ENCODE data around the gene DNMT1. TPM values are rescaled to one million over a fixed set of nuclear protein-coding genes. Genes with fewer than 3 reads are reported as not detected.

Gene DNMT1
- polyA plus RNA-seq, 1 experiment: 60.7 TPM

GRCh38 chr19:10193790-10194499, 808 bp downstream of the DNMT1 start:
- CTCF ChIA-PET: interaction anchor here (1.2 to 2.1 kb wide), 2 partner anchors 65 to 73 kb away, joined by 3 to 5 read pairs; no protein-coding TSS in a partner anchor
- no peak for TF ChIP-seq CTCF (IDR thresholded peaks at IDR 0.05; ENCODE audit: low read depth, low read length)

GRCh38 chr19:10192922-10193321, 1.8 kb downstream of the DNMT1 start:
- Histone ChIP-seq H3K4me3 (ENCODE audit: low read depth, low read length) (no peak overlapping the region), H3K27me3 (ENCODE audit: control insufficient read depth, insufficient read depth, low read length) (no peaks in the 10 kb centered on the region), H3K9me3 (ENCODE audit: control insufficient read depth, insufficient read depth, low read length) (peaks cover 4% of the 10 kb centered on the region; the same call in 1 of the 2 replicates), H3K27ac (ENCODE audit: low read depth, low read length) (no peak overlapping the region)
- DNase-seq (ENCODE audit: low read depth, low spot score): no peak
- no peak for TF ChIP-seq CTCF (IDR thresholded peaks at IDR 0.05; ENCODE audit: low read depth, low read length)
- ChIA-PET POLR2A (interaction anchor here (2.3 kb wide), 1 partner anchor 57 kb away, joined by 9 read pairs; no protein-coding TSS in a partner anchor), CTCF (no interaction called here)

More at GRCh38 chr19:10193790-10194499, 808 bp downstream of the DNMT1 start:
- no peak for DNase-seq (ENCODE audit: low read depth, low spot score)
- no peaks in the 10 kb centered on the region for H3K27me3 ChIP-seq (ENCODE audit: control insufficient read depth, insufficient read depth, low read length)
- H3K4me3 ChIP-seq (ENCODE audit: low read depth, low read length): peak overlapping the region; percentile 85
- POLR2A ChIA-PET: interaction anchor here (0.6 to 2.3 kb wide), 8 partner anchors 11 to 140 kb away, joined by 3 to 11 read pairs (median 6); partner anchors contain the start of gene MRPL4
- H3K27ac ChIP-seq (ENCODE audit: low read depth, low read length): peak overlapping the region; percentile 73
- peaks cover 4% of the 10 kb centered on the region; the same call in 1 of the 2 replicates for H3K9me3 ChIP-seq (ENCODE audit: control insufficient read depth, insufficient read depth, low read length)

GRCh38 chr19:10191347-10191746, 3.4 kb downstream of the DNMT1 start:
- Histone ChIP-seq H3K27ac (ENCODE audit: low read depth, low read length) (peak overlapping the region; percentile 61), H3K9me3 (ENCODE audit: control insufficient read depth, insufficient read depth, low read length) (peaks cover 4% of the 10 kb centered on the region; the same call in 1 of the 2 replicates), H3K27me3 (ENCODE audit: control insufficient read depth, insufficient read depth, low read length) (no peaks in the 10 kb centered on the region), H3K4me3 (ENCODE audit: low read depth, low read length) (peak overlapping the region; percentile 10; the same call in 1 of the 2 replicates)
- ChIA-PET CTCF (no interaction called here), POLR2A (interaction anchor here (0.5 to 0.7 kb wide), 2 partner anchors 312 to 474 kb away, joined by 3 to 4 read pairs; no protein-coding TSS in a partner anchor)
- peak; percentile 79 for DNase-seq (ENCODE audit: low read depth, low spot score)
- TF ChIP-seq CTCF (IDR thresholded peaks at IDR 0.05; ENCODE audit: low read depth, low read length): no peak

GRCh38 chr19:10190026-10190425, 4.7 kb downstream of the DNMT1 start:
- peaks cover 4% of the 10 kb centered on the region; the same call in 1 of the 2 replicates for H3K9me3 ChIP-seq (ENCODE audit: control insufficient read depth, insufficient read depth, low read length)
- CTCF ChIA-PET: interaction anchor here (1.7 kb wide), 1 partner anchor 60 kb away, joined by 7 read pairs; no protein-coding TSS in a partner anchor
- H3K27me3 ChIP-seq (ENCODE audit: control insufficient read depth, insufficient read depth, low read length): no peaks in the 10 kb centered on the region
- no peak overlapping the region for H3K27ac ChIP-seq (ENCODE audit: low read depth, low read length)
- H3K4me3 ChIP-seq (ENCODE audit: low read depth, low read length): no peak overlapping the region
- POLR2A ChIA-PET: interaction anchor here (0.6 kb wide), 2 partner anchors 42 to 48 kb away, joined by 3 to 4 read pairs; no protein-coding TSS in a partner anchor
- DNase-seq (ENCODE audit: low read depth, low spot score): no peak
- TF ChIP-seq CTCF (IDR thresholded peaks at IDR 0.05; ENCODE audit: low read depth, low read length): no peak

GRCh38 chr19:10189616-10190015, 5.1 kb downstream of the DNMT1 start:
- CTCF ChIA-PET: interaction anchor here (1.7 kb wide), 1 partner anchor 60 kb away, joined by 7 read pairs; no protein-coding TSS in a partner anchor
- no peak for DNase-seq (ENCODE audit: low read depth, low spot score)

More at GRCh38 chr19:10189616-10190015, 5.1 kb downstream of the DNMT1 start:
- Histone ChIP-seq H3K4me3 (ENCODE audit: low read depth, low read length) (no peak overlapping the region), H3K27me3 (ENCODE audit: control insufficient read depth, insufficient read depth, low read length) (no peaks in the 10 kb centered on the region), H3K9me3 (ENCODE audit: control insufficient read depth, insufficient read depth, low read length) (peaks cover 4% of the 10 kb centered on the region; the same call in 1 of the 2 replicates), H3K27ac (ENCODE audit: low read depth, low read length) (no peak overlapping the region)
- no peak for TF ChIP-seq CTCF (IDR thresholded peaks at IDR 0.05; ENCODE audit: low read depth, low read length)
- POLR2A ChIA-PET: no interaction called here
